ENCODE results near the gene FBXO3.

The FBXO3 gene

GRCh38 chr11:33736148-33736812 is 38.0 kb downstream of the FBXO3 start, which contains the start of gene CD59:
TSS of gene CD59 (minus strand) at chr11:33736423. CDS start at chr11:33722445, 13,978 bp downstream.
- TF ChIP-seq, protein P1, sequence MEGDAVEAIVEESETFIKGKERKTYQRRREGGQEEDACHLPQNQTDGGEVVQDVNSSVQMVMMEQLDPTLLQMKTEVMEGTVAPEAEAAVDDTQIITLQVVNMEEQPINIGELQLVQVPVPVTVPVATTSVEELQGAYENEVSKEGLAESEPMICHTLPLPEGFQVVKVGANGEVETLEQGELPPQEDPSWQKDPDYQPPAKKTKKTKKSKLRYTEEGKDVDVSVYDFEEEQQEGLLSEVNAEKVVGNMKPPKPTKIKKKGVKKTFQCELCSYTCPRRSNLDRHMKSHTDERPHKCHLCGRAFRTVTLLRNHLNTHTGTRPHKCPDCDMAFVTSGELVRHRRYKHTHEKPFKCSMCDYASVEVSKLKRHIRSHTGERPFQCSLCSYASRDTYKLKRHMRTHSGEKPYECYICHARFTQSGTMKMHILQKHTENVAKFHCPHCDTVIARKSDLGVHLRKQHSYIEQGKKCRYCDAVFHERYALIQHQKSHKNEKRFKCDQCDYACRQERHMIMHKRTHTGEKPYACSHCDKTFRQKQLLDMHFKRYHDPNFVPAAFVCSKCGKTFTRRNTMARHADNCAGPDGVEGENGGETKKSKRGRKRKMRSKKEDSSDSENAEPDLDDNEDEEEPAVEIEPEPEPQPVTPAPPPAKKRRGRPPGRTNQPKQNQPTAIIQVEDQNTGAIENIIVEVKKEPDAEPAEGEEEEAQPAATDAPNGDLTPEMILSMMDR (IDR thresholded peaks at IDR 0.05; ENCODE audit: unreplicated experiment in 3 of 3) = peak in 1 of 3 experiments; percentile 3
- Mint-ChIP-seq H3K9me3 (no peaks in the 10 kb centered on the region), H3K27me3 (ENCODE audit: low read depth) (peaks cover 3% of the 10 kb centered on the region), H3K27ac (peak within 1 kb of the TSS; percentile 65 to 76 (median 67)), H3K4me1 (peaks cover 48% of the 10 kb centered on the region), H3K36me3 (ENCODE audit: low read depth) (peaks cover 22% of the 10 kb centered on the region), H3K4me3 (peak within 1 kb of the TSS; percentile 88 to 95 (median 92))

DNA sequence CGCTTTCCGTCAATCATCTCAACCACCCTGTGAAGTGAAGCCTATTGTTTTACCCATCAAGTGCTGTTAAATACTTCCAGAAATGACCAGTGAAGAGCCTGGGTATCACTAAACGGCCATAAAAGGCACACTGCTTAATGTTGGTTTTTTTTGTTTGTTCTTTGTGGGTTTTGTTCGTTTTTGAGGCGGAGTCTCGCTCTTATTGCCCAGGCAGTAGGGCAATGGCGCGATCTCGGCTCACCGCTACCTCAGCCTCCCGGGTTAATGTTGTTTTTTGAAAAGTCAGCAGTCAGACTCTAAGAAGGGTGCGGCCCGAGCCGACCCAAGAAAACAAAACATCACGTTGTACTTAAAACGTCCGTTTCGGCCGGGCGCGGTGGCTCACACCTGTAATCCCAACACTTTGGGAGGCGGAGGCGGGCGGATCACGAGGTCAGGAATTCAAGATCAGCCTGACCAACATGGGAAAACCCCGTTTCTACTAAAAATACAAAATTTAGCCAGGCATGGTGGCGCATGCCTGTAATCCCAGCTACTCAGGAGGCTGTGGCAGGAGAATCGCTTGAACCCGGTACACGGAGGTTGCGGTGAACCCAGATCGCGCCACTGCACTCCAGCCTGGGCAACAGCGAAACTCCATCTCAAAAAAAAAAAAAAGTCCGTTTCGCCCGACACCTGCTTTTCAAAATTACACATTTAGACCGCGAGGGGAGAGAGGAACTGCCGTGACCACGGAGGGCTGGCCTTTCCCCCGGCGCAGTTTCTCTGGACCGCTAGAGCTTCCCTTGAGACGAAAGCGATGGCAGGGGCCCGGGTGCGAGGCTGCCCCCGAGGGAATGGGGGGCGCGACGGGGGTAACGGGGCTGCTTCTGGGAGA is 38.8 kb downstream of the FBXO3 start:
- H3K27me3 Mint-ChIP-seq (ENCODE audit: low read depth) = peaks cover 3% of the 10 kb centered on the region
- peaks cover 26% of the 10 kb centered on the region for H3K36me3 Mint-ChIP-seq (ENCODE audit: low read depth)

GRCh38 chr11:33734441-33735270 is 39.7 kb downstream of the FBXO3 start:
- Mint-ChIP-seq H3K27me3 (ENCODE audit: low read depth) (peaks cover 3% of the 10 kb centered on the region), H3K36me3 (ENCODE audit: low read depth) (peaks cover 31% of the 10 kb centered on the region), H3K9me3 (no peaks in the 10 kb centered on the region), H3K27ac (peak overlapping the region; percentile 40 to 65 (median 58)), H3K4me3 (peak overlapping the region; percentile 88 to 95 (median 92)), H3K4me1 (peaks cover 57% of the 10 kb centered on the region)
- TF ChIP-seq, protein P1 (IDR thresholded peaks at IDR 0.05; ENCODE audit: unreplicated experiment in 3 of 3) = no peak

More for the DNA sequence above, 38.8 kb downstream of the FBXO3 start:
- Mint-ChIP-seq H3K9me3 (no peaks in the 10 kb centered on the region), H3K4me3 (peak overlapping the region; percentile 88 to 95 (median 92)), H3K27ac (peak overlapping the region; percentile 40 to 65 (median 58)), H3K4me1 (peaks cover 54% of the 10 kb centered on the region)
- TF ChIP-seq, protein P1 (IDR thresholded peaks at IDR 0.05; ENCODE audit: unreplicated experiment in 3 of 3) = peak in 1 of 3 experiments; percentile 16

GRCh38 chr11:33733980-33734379 is 40.3 kb downstream of the FBXO3 start:
- H3K27ac Mint-ChIP-seq = peak overlapping the region in 2 of 3 experiments; percentile 1 to 5
- peaks cover 35% of the 10 kb centered on the region for H3K36me3 Mint-ChIP-seq (ENCODE audit: low read depth)
- H3K4me1 Mint-ChIP-seq = peaks cover 63% of the 10 kb centered on the region
- H3K27me3 Mint-ChIP-seq (ENCODE audit: low read depth) = no peaks in the 10 kb centered on the region
- TF ChIP-seq, protein P1 (IDR thresholded peaks at IDR 0.05; ENCODE audit: unreplicated experiment in 3 of 3) = no peak
- H3K9me3 Mint-ChIP-seq = no peaks in the 10 kb centered on the region
- H3K4me3 Mint-ChIP-seq = peak overlapping the region; percentile 88 to 95 (median 92)

DNA sequence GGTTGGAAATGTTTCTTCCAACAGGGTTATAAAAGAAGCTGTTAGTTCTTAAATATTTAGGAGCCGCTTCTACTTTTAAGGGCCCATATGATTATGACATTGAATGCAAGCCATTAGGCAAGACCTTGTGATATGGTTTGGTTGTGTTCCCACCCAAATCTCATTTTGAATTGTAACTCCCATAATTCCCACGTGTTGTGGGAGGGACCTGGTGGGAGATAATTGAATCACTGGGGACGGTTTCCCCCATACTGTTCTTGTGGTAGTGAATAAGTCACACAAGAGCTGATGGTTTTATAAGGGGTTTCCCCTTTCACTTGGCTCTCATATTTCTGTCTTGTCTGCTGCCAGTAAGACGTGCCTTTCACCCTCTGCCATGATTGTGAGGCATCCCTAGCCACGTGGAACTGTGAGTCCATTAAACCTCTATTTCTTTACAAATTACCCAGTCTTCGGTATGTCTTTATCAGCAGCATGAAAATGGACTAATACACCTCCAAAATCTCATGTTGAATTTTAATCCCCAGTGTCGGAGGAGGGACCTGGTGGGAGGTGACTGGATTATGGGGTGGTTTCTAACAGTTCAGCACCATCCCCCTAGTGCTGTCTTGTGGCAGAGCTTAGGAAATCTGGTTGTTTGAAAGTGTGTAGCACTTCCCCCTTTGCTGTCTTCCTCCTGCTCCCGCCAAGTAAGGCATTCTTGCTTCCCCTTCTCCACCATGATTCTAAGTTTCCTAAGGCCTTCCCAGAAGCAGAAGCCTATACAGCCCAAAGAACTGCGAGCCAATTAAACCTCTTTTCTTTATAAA is 42.4 kb downstream of the FBXO3 start:
- Mint-ChIP-seq H3K36me3 (ENCODE audit: low read depth) (peaks cover 53% of the 10 kb centered on the region), H3K27me3 (ENCODE audit: low read depth) (no peaks in the 10 kb centered on the region), H3K27ac (peak overlapping the region in 1 of 3 experiments; percentile 4), H3K4me3 (peak overlapping the region in 1 of 3 experiments; percentile 5), H3K9me3 (peaks cover 7% of the 10 kb centered on the region), H3K4me1 (peaks cover 52% of the 10 kb centered on the region)
- TF ChIP-seq, protein P1 (IDR thresholded peaks at IDR 0.05; ENCODE audit: unreplicated experiment in 3 of 3) = no peak
